Stimulated activated CD8-positive, alpha-beta memory T cell treated with anti-CD3 and anti-CD28 coated beads, Interleukin-2, amount 100 ng/mL, for 1 hour (primary cell): Measurements from ENCODE around the gene CBX4.

Source experiments
- DNase-seq, 2 donors: peaks; one replicate each; pipeline ENCODE4 v3.0.0-alpha.2; 2020; ENCODE audit warnings: low read depth in 2 of 2

CBX4 gene

DNA sequence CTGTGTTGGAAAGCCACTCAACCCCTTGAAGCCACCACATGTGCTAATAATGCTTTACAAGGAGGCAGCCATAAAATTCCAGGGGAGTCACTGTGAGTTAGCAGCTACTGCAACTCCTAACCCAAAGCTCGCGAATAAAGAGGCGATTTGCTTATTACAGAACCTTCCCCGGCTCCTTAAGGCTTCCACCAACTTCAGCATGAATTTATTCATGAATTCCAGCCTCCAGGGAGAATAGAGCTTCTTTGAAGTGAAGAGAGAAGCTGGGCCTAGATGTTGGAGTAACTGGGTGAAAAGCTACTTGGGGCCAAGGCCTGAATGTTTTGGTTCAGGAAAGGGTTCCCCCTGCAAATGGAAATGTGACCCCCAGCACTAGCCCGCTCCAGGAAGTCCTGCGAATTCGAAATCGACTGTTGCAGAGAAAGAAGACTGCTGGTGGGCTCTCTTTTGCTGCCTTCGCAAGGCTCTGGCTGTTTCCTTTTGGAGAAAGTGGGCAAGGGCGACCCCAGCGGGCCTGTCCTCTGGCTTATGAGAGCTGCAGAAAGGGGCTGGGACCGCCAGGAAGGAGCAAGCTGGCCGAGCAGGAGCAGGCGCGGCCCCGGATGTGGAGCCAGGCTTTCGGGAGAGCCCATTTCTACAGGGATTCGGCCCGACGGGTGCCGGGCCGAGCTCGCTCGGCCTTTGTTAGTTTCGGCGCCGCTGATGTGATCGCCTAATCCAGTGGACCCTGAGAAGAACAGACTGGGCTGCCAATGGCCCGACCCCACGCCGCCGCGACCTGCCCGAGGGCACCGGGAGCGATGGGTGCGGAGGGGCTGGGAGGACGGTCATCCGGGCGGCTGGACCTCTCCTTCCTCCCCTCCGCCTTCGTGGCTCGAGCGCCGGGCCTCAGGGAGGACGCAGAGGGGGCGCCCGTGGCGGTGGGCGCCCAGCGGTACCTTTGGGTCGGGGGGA lies 50.0 kb downstream of the CBX4 start:
- no peak for DNase-seq

DNA sequence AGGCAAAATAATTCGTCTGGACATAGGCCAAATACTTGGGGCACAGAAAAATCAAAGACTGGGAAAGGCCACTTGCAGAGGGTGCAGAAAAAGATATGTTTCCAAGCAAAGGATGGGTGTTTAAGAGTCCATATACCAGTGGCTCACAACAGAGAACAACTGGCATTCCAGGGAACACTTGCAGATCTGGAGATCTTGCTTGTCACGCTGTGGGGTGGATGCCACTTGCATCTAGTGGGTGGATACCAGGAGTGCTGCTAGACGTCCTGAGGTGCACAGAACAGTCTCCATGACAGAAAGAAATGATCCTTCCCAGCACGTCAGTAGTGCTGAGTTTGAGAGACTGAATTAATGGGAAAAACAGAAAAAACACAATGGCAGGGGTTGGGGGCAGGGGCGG lies 50.8 kb downstream of the CBX4 start:
- no peak for DNase-seq

DNA sequence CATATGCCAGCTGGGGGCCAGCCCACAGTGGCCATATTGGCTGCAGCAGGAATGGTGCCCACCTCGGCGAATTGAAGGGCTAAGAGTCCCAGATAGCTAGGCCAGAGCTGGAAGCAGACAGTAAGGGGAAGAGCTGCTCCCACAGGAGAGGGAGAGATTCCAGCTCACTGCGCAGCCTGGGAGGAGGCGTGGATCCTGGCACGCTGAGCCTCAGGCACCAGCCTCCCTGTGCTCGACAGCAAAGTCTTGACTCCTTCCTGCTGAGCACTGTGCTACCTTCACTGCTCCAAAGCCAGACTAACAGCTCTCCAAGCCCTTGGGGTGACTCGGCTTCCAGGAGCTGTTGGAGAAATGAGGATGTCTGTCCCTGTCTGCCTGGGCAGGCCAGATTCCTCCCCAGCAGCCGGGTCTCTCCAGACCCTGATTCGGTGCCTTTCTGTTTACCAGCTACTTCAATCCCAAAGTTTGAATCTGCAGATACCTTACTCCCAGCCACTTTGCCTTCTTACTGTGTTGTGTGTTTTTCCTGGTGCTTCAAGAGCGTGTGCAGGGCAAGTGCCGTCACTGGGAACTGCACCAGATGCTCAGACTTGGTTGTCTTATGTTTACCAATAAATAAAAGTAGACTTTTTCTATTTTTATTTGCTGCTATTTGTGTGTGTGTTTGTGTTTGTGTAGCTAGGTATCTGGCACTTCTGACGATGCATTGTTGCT lies 52.2 kb downstream of the CBX4 start:
- no peak for DNase-seq

DNA sequence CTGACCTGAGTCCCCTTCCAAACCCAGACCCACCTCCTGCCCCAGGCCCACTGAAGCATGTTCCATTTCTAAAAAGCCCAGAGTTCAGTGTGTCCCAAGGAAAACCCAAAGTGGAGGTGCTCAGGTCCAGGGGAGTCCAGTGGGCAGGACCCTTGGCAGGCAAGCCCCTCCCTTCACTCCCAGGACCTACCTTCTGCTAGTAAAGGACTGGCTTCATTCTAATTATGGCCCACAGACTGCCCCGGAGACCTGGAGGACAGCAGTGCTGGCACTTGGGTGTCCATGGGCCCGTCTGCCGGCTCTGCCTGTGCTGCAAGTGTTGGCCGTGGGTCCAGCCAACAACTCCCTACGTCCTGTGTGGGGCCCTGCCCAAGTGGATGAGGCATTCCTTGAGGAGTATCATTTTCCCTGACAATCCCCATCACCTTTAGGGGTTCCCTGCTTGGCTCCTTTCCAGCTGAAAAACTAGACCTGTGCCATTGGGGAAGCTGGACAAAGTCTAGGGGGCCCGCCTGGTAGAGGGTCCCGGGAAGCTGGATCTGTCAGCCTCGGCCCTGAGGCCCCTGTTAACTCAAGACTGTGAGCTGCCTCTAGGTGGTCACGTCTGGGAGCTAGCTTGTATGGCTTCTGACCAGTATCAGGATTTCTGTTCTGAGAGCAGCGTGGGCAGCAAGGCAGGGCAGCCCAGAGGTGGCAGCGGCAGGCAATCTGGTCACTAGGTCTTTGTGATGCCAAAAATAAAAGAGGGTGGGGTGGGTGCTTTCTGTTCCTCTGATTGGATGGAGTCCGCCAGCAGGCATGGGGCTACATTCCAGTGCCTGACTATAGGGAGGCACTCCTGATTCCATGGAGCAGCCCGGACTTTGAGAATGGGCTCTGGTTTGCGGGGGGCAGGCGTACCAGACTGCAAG lies 53.1 kb downstream of the CBX4 start:
- DNase-seq = no peak

DNA sequence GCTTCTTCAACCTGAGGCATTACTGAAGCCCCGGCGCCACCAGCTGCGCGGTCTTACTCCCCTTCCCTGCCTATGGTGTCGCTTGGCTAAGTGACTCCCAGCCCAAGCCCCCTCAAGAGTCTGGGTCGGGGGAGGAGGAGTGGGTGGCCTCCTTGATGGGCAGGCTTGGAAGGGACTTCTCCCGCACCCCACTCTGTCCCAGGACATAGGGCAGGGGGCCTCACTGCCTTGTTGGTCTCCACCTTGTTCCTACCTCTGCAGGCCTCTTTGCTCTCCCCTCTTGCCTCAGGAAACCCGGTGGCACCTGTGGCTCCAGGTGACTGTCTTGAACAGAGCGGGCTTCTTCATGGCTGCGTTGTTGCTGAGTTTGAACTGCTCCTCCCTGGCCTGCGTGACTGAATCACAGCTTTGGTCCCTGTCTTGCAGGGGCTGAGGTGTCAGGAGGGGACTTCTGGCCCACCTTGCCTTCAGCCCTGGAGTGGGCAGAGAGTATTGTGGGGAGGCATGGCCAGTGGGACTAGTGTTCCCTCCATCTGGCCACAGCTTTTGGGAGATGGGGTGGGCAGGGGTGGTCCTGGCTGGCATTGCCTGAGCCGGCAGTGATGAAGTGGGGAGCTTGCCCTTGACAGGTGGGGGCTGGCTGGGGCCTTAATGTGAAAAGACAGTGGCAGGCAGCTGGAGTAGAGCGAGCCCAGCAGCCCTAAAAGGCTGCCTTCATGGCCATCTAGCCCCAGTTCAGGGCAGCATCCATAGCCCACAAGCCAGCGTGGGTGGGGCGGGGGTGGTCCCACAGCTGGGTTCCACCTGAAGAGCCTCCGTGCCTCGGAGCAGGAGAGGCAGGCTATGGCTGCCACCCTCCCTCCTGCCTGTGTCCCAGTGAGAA lies 54.0 kb downstream of the CBX4 start:
- DNase-seq = no peak

DNA sequence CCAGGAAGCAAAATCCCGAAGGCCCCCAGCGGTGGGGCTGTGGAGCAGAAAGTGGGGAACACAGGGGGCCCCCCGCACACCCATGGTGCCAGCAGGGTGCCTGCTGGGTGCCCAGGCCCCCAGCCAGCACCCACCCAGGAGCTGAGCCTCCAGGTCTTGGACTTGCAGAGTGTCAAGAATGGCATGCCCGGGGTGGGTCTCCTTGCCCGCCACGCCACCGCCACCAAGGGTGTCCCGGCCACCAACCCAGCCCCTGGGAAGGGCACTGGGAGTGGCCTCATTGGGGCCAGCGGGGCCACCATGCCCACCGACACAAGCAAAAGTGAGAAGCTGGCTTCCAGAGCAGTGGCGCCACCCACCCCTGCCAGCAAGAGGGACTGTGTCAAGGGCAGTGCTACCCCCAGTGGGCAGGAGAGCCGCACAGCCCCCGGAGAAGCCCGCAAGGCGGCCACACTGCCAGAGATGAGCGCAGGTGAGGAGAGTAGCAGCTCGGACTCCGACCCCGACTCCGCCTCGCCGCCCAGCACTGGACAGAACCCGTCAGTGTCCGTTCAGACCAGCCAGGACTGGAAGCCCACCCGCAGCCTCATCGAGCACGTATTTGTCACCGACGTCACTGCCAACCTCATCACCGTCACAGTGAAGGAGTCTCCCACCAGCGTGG lies 54.8 kb downstream of the CBX4 start:
- no peak for DNase-seq

GRCh38 chr17:79783891-79784290 lies 55.3 kb downstream of the CBX4 start:
- DNase-seq = no peak
